Spinal cord (tissue), 10 donors: ENCODE data around the gene OR5M11. TPM values are rescaled to one million over a fixed set of nuclear protein-coding genes. Genes with fewer than 3 reads are reported as not detected.
A peak's percentile ranks its signal among the peaks of the same experiment; 100 is the strongest.
"Not testable (repeated sequence)": the region's sequence is repeated elsewhere in the genome, so short reads cannot be mapped to it uniquely, and the experiment has no call there.

Experiments used
- DNase-seq, 6 donors: peaks; one replicate each; pipeline versions ENCODE4 v3.0.0 to v3.0.0-alpha.2; 2013 to 2015; ENCODE audit warnings: low spot score in 6 of 6, low read depth in 4 of 6
- H3K27ac ChIP-seq: one replicate; pipeline ENCODE4 v1.5.1; 2013; ENCODE audit warnings: low read depth, low read length, control low read depth
- H3K27me3 ChIP-seq: one replicate; pipeline ENCODE4 v1.6.1; 2013; ENCODE audit warnings: low read length; ENCODE audit not compliant: control insufficient read depth, insufficient read depth
- H3K36me3 ChIP-seq: one replicate; pipeline ENCODE4 v1.6.1; 2013; ENCODE audit warnings: low read length; ENCODE audit not compliant: control insufficient read depth, insufficient read depth
- H3K4me1 ChIP-seq: one replicate; pipeline ENCODE4 v1.6.1; 2013; ENCODE audit warnings: low read length; ENCODE audit not compliant: control insufficient read depth, insufficient read depth
- H3K4me3 ChIP-seq: one replicate; pipeline ENCODE4 v1.5.1; 2013; ENCODE audit warnings: low read depth, low read length, control low read depth
- H3K9me3 ChIP-seq: one replicate; pipeline ENCODE4 v1.6.1; 2013; ENCODE audit warnings: low read length; ENCODE audit not compliant: control insufficient read depth, insufficient read depth
- WGBS: methylation state at CpG from one replicate; pipeline ENCODE4 v1.1.5; 2013; ENCODE audit warnings: missing lambda C conversion rate; ENCODE audit not compliant: insufficient coverage; 5-methylcytosine and 5-hydroxymethylcytosine counted together
- long read RNA-seq, 4 donors: transcript quantifications; one replicate each; lab custom pipeline, GENCODE V29; 2026
- polyA plus RNA-seq, 2 donors: library from polyadenylated mRNA; unstranded; fragments of 120-200 nt; gene quantifications; one replicate each; pipeline ENCODE4 v1.2.1, GENCODE V29; 2013; ENCODE audit not compliant: insufficient read length in 2 of 2
- total RNA-seq, 2 donors: library from RNA; depleted of rRNA in 1 of 2; stranded (reverse); fragments of 120-200 nt in 1 of 2; fragments of >200 nt in 1 of 2; gene quantifications; one replicate each; pipeline versions ENCODE4 v1.2.3 to v1.2.4, GENCODE V29; 2013 to 2014
- donor health status: healthy.

The OR5M11 gene
- not detected for total RNA-seq
- polyA plus RNA-seq = not detected
- long read RNA-seq, donor 1 = 0 reads
- long read RNA-seq, donor 2 = 0 reads
- long read RNA-seq, donor 3 = 0 reads
- long read RNA-seq, donor 4 = 0 reads

- no peaks in the 10 kb centered on the region for H3K9me3 ChIP-seq
- no peak within 1 kb of the TSS for H3K4me3 ChIP-seq
- no peak for DNase-seq
- no peak within 1 kb of the TSS for H3K27ac ChIP-seq
- WGBS = no CpG with 5 or more reads among the region's 2 CpGs
- no peaks in the 10 kb centered on the region for H3K27me3 ChIP-seq
- H3K36me3 ChIP-seq = no peaks in the 10 kb centered on the region
- no peaks in the 10 kb centered on the region for H3K4me1 ChIP-seq
Measured at GRCh38 chr11:56543157-56543556, at the start of gene OR5M11. Gene OR5M11, minus strand, starts transcription at chr11:56543257. Its CDS starts 0 bp downstream, at chr11:56543257.

GRCh38 chr11:56592088-56592717 is 49.1 kb upstream of the OR5M11 start:
- H3K36me3 ChIP-seq, H3K9me3 ChIP-seq, H3K4me1 ChIP-seq, DNase-seq, H3K4me3 ChIP-seq, H3K27me3 ChIP-seq, H3K27ac ChIP-seq: not testable (repeated sequence)
- WGBS = 97% methylated on average over 9 of the region's 20 CpGs

- WGBS = 100% methylated on average over 1 of the region's 3 CpGs
- no peak for DNase-seq
- H3K27ac ChIP-seq = no peak within 1 kb of the TSS
- no peak within 1 kb of the TSS for H3K4me3 ChIP-seq
- no peaks in the 10 kb centered on the region for H3K4me1 ChIP-seq
- no peaks in the 10 kb centered on the region for H3K9me3 ChIP-seq
- H3K36me3 ChIP-seq = no peaks in the 10 kb centered on the region
- H3K27me3 ChIP-seq = no peaks in the 10 kb centered on the region
Measured at GRCh38 chr11:56577621-56578020, 34.6 kb upstream of the OR5M11 start, which contains the start of gene OR5M10. Gene OR5M10, minus strand, starts transcription at chr11:56577721. Its CDS starts 0 bp downstream, at chr11:56577721.

- Histone ChIP-seq H3K27ac (no peak overlapping the region), H3K4me3 (no peak overlapping the region), H3K27me3 (no peaks in the 10 kb centered on the region), H3K4me1 (no peaks in the 10 kb centered on the region), H3K36me3 (no peaks in the 10 kb centered on the region), H3K9me3 (no peaks in the 10 kb centered on the region)
- WGBS = 60% methylated on average over 3 of the region's 6 CpGs
- no peak for DNase-seq
Measured at GRCh38 chr11:56558574-56558973, 15.5 kb upstream of the OR5M11 start.

- not testable (repeated sequence) for H3K4me1 ChIP-seq, H3K27me3 ChIP-seq, DNase-seq, H3K4me3 ChIP-seq, H3K27ac ChIP-seq, H3K9me3 ChIP-seq, H3K36me3 ChIP-seq
- WGBS = 84% methylated on average over 8 of the region's 13 CpGs
Measured at GRCh38 chr11:56554691-56555090, 11.6 kb upstream of the OR5M11 start.

GRCh38 chr11:56545531-56545930 is 2.5 kb upstream of the OR5M11 start:
- WGBS = 89% methylated on average over 3 of the region's 6 CpGs
- H3K27ac ChIP-seq = no peak overlapping the region
- no peak overlapping the region for H3K4me3 ChIP-seq
- H3K9me3 ChIP-seq = peaks cover 2% of the 10 kb centered on the region
- no peaks in the 10 kb centered on the region for H3K4me1 ChIP-seq
- H3K27me3 ChIP-seq = no peaks in the 10 kb centered on the region
- no peaks in the 10 kb centered on the region for H3K36me3 ChIP-seq
- DNase-seq = no peak

- no CpG with 5 or more reads among the region's 1 CpG for WGBS
- Histone ChIP-seq H3K36me3 (no peaks in the 10 kb centered on the region), H3K4me3 (no peak overlapping the region), H3K27me3 (no peaks in the 10 kb centered on the region), H3K27ac (no peak overlapping the region), H3K4me1 (no peaks in the 10 kb centered on the region), H3K9me3 (peaks cover under 1% of the 10 kb centered on the region)
- DNase-seq = no peak
Measured at GRCh38 chr11:56543739-56544138, 682 bp upstream of the OR5M11 start.

DNA sequence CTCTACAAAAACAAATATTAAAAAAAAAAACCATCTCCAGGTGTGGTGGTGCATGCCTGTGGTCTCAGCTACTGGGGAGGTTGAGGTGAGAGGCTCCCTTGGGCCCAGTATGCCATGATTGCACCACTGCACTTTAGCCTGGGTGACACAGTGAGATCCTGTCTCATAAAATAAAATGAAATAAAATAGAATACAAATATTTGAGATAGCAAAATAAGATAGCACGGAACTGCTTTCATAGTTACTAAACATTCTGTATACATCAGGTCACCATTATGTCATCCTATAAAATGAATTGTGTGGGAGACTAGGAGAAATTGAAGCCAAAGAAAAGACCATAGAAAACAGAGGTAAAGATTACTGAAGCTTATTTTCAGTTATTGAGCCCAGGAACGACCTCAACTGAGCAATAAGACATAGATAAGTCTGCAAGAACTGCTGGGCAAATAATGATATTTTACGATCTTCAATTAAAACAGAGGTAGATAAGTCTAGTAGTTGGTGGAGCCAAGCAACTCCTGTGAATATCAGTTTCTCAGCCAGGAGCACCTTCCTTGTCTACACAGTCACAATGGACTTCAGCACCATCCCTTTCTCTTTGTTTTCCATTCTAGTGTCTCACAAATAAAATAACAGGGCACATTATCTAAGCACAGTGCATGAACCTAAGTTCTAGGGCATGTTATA is 9.9 kb downstream of the OR5M11 start:
- H3K4me1 ChIP-seq = no peaks in the 10 kb centered on the region
- H3K9me3 ChIP-seq = no peaks in the 10 kb centered on the region
- no peak for DNase-seq
- H3K4me3 ChIP-seq = no peak overlapping the region
- no peaks in the 10 kb centered on the region for H3K27me3 ChIP-seq
- no peaks in the 10 kb centered on the region for H3K36me3 ChIP-seq
- no CpG with 5 or more reads among the region's 3 CpGs for WGBS
- no peak overlapping the region for H3K27ac ChIP-seq

GRCh38 chr11:56531856-56532255 is 11.2 kb downstream of the OR5M11 start:
- Histone ChIP-seq H3K4me3 (no peak overlapping the region), H3K9me3 (no peaks in the 10 kb centered on the region), H3K36me3 (no peaks in the 10 kb centered on the region), H3K27me3 (no peaks in the 10 kb centered on the region), H3K27ac (no peak overlapping the region), H3K4me1 (no peaks in the 10 kb centered on the region)
- DNase-seq = no peak
- WGBS = no CpG with 5 or more reads among the region's 2 CpGs

DNA sequence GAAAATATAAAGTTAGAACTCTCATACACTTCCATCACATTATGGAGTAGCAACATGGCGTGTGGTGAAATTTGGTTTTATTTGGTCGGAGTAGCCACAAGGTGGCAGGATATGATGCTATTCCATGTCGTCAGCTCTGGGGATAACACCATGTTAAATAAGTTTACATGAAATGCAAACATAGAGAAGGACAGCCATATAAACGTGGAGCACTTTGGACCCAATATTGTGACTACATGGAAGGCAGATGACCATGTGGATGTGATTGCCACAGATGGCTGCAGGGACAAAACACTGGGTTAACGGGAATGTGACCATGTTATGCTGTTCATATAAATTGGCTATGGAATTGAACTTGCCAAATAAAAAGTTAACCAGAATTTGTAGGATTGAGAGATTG is 21.0 kb downstream of the OR5M11 start:
- no peaks in the 10 kb centered on the region for H3K9me3 ChIP-seq
- 45% methylated on average over 4 of the region's 5 CpGs for WGBS
- no peaks in the 10 kb centered on the region for H3K36me3 ChIP-seq
- no peaks in the 10 kb centered on the region for H3K4me1 ChIP-seq
- DNase-seq = peak in 2 of 6 donors; percentile 2 to 52
- H3K27ac ChIP-seq = no peak overlapping the region
- no peak overlapping the region for H3K4me3 ChIP-seq
- no peaks in the 10 kb centered on the region for H3K27me3 ChIP-seq
